ENCODE results near the gene FNBP1L.

FNBP1L gene

DNA sequence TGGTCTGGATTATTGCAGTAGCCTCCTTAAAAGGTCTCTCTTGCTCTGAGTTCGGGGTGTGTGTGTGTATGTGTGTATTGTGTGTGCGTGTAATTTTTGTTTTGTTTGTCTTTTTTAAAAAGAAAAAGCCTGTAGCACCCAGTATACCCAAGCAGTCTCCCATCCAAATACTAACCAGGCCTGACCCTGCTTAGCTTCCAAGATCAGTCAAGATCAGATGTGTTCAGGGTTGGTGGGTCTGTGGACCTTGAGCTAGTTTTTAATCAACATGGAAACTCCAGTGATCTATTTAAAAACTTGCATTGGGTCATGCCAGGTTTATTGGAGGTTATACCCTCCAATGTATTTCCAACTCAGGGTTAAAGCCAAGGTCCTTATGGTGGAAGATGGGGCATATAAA is 40.3 kb downstream of the FNBP1L start:
- DNase-seq (ENCODE audit: low read depth, low spot score): no peak

DNA sequence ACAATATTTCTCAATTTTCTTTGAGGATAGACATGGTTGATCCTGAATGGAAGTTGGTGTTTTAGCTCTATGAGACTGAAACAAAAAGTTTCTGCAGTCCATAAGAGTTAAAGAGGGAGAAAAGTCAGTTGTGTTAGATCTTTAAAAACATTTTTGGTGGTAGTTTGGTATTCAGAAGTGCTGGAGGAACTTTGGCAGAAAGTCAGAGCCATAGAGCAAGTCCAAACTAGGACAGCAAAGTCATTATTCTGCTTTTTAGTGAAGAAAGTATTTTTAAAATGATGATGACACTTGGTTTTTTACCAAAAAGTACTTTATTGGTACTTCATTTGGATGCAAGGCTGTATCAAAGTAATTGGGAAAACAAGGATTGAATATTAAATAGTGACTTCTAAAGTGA is 41.8 kb downstream of the FNBP1L start:
- DNase-seq (ENCODE audit: low read depth, low spot score): no peak

DNA sequence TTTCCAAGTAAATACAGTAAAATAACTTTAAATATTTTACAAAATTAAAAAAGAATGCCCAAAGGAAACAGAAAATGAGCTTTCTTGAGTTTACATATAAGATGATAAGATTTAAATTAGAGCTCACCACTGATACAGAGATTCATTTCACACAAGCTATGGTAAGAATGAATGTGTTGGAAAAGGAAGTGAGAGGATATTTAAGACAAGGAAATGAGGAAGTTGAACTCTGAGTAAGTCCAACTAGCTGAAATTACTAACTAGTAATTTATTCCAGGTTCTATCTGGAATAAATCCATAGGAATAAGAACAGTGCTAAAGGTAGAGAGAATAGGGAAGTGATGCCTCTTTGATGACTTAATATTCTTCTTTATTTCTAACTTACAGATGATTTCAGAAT is 42.4 kb downstream of the FNBP1L start:
- no peak for DNase-seq (ENCODE audit: low read depth, low spot score)

DNA sequence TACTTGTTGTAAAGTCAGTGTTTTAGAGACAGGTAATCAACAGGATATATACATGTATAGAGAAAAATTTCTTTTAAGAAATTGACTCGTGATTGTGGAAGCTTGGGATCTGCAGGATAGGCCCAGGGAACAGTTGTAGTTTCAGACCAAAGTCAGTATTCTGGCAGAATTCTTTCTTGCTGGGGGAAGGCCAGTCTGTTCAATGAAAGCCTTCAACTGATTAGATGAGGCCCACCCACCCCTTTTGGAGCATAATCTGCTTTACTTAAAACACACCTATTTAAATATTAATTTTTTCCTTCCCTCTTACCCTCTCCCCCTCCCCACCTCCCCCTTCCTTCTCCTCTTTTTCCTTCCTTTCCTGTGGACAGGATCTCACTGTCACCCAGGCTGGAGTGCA is 48.0 kb downstream of the FNBP1L start:
- DNase-seq (ENCODE audit: low read depth, low spot score): no peak

DNA sequence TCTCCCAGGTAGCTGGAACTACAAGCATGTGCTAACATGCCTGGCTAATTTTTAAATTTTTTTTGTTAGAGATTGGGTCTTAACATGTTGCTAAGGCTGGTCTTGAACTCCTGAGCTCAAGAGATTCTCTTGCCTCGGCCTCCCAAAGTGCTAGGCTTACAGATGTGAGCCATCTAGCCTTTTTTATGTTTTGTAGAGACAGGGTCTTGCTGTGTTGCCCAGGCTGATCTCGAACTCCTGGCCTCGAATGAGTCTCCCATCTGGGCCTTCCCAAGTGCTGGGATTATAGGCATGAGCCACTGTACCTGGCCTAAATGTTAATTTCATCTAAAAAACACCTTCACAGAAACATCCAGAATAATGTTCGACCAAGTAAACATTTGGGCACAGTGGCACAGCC is 48.6 kb downstream of the FNBP1L start:
- DNase-seq (ENCODE audit: low read depth, low spot score): no peak

DNA sequence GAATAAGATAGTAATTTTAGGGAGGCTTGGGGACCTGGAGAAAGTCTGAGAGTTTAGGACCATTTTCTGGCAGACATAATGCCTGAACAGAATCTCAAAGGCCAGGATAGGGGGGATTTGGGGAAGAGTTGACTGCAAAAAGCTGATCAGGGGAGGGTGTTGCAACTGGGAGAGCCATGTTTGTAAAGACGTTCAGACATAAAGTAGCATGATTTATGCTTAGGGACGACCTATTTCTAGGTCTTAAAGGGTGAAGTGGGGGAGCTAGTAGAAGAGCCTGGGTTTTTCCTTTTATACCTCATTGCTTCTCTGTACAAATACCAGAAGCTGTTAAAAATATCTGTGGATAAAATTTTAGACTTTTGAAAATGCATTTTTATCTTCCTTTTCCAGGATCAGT is 51.2 kb downstream of the FNBP1L start:
- no peak for DNase-seq (ENCODE audit: low read depth, low spot score)

DNA sequence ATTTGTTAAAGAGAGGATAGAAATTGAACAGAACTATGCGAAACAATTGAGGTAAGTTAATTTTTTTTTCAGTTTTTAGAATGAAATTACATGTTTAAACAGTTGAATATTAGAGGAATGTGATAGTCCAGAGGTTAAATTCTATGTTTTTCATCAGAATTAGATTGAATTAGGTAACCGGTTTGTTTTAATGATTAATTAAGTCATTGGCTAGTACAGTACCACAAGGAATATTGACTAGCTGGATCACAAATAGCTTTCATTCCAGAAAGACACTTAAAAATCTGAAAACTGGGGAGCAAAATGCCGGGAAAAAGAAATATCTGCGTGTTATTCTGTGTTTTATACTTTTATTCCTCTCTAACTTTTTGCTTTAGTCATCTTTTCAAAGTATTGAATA is 51.6 kb downstream of the FNBP1L start:
- DNase-seq (ENCODE audit: low read depth, low spot score): no peak

DNA sequence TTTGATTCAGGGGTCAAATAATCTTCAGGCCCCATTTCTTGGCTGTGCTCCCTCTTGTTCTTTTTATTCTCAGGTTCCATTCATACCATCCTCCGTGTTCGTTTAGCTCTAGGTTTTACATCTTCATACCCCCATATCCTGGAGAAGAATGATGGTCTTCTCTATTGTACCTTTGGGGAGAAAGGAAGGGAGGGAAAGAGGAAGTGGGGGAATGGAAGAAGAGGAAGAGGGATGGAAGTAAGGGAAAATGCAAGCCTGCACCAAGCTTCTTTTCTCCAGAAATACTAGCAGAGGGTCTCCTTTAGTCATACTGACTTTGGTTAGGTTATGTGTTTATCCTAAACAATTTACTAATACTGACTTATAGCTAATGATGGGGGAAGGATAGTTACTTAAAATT is 52.4 kb downstream of the FNBP1L start:
- no peak for DNase-seq (ENCODE audit: low read depth, low spot score)

DNA sequence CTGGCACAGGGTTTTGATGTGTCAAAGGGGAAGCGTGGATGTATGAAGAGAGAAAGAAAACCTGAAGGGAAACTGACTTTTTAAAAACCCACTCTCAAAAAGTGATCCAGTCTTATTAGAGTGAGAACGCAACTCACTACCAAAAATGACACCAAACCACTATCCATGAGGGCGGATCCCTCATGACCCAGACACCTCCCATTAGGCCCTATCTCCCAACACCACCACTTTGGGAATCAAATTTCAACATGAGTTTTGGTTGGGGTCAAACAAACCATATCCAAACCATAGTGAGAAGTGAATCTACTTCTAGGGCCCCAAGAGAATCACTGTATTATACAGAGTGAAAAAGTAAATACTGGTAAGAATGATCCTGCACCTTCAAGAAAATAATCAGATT is 53.5 kb downstream of the FNBP1L start:
- DNase-seq (ENCODE audit: low read depth, low spot score): no peak

DNA sequence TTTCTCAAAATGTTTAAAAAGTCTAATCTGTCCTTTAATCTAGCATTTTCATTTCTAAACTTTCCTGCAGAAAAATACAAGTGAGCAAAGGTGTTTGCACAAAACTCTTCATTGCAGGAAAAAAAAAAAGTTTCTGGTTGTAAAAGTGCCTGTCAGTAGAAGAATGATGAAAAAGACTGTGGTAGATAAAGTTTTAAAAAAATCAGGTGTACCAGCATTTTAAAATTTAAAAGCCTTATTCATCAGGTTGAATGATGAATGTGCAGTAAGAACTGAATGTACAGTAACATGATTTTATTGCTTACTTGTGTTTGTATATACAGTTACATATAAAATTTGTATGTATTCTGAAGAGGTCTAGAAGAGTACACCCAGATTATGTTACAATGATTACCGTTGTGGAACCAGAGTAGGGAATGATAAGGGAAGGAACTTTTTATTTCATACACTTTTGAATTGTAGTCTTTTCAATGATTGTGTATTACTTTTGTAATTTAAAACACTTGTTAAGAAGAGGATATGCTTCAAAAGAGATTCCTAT is 54.0 kb downstream of the FNBP1L start:
- DNase-seq (ENCODE audit: low read depth, low spot score): no peak

DNA sequence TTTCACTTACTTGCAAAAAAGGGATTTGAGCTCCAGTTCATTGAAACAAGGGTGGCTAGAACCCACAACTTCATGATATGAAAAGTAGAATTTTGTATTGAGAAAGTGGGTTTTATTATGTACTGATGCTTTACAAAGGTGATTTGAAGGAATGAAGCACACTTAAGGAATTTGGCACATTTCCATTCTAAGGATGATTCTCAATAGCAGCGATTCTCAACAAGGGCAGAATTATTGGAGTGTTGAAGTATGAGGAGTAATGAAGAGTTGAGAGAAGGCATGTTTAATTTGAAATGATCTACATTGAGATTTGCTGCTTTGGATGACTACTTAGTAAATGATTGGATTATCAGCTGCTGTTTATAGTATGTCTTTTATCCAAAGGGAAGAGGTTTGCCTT is 54.7 kb downstream of the FNBP1L start:
- DNase-seq (ENCODE audit: low read depth, low spot score): no peak

DNA sequence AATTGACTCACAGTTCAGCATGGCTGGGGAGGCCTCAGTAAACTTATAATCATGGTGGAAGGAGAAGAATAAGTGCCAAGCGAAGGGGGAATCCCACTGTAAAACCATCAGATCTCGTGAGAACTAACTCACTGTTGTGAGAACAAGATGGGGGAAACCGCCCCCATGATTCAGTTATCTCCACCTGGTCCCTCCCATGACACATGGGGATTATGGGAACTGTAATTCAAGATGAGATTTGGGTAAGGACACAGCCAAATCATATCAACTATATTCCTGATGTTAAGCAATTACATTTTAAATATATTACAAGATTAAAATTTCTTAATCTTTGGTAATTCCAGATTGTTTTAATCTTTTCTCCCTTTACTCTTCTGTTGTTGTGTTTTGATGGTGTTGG is 55.2 kb downstream of the FNBP1L start:
- no peak for DNase-seq (ENCODE audit: low read depth, low spot score)

DNA sequence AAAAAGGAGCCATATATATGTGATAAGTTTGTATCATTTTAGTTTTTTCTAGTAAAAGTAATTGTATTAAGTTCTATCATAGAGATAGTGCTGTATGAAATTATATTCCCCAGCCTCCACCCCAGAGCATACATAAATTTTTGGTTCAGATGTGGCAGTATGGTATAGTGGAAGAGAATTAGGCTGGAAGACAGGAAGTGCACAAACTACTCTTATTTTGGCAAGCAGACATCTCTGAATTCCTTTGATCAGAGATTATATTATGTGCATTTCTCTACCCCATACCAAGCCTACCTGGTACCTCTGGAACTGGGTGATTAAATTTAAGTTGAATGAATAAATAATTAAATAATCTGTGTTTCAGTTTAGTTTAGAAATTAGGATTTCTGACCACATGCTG is 55.9 kb downstream of the FNBP1L start:
- DNase-seq (ENCODE audit: low read depth, low spot score): no peak

DNA sequence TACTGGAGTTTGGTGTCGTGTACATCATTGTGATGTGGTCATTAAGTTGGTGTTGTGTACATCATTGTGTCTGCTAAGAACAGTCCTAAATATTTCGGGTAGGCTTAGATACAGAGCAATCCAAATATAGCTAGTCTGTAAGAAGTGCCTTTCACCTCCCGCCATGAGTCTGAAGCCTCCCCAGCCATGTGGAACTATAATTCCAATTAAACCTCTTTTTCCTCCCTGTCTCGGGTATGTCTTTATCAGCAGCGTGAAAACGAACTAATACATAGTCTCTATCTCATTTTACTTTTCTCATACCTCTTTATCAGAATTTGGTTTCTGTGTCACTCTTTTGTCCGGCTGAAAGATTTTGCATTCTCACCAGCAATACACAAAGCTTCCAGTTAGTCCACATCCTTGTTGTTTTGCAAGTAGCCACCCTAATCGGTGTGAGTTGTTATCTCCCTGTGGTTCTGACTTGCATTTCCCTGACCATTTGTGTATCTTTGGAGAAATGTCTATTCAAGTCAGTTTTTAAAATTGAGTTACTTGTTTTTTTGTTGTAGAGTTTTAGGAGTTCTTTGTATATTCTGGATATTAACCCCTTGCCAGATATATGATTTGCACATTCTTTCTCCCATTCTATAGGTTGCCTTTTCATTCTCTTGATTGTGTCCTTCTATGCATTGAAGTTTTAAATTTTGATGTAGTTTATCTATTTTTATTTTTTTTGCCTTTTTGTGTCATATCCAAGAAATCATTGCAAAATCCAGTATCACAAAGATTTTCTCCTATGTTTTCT is 56.5 kb downstream of the FNBP1L start:
- no peak for DNase-seq (ENCODE audit: low read depth, low spot score)

DNA sequence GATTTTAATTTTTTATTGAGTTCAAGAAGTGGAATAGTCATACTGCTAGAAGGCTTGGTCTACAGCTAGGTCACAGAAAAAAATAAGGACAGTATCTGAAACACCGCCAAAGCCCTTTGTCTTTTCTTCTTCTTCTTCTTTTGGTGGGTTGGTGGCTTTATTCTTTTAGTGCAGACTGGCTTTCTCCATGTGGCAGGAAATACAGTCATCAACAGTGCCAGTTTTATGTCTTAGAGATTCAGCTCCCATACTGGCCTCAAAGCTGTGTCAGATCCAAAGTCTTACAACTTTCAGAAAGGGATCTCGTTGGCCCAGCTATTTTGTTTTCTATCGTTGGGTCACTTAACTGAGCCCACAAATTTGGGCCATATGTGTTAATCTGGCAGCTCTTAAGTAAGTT is 58.2 kb downstream of the FNBP1L start:
- DNase-seq (ENCODE audit: low read depth, low spot score): no peak

DNA sequence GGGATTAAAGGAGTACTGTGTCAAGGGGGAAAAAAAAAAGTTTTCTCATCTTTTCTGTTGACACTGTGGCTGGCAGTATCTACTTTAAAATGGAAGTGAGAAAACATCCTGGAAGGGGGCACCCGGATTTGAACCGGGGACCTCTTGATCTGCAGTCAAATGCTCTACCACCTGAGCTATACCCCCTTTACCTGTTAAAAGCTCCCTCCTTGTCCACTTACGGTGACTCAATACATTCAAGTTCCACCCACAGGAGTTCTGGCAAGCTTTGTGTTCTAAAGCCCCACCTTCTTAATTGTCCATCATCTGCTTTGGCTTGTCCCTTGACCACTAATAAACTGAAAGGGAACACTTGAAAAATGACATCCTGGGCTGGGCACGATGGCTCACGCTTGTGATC is 68.2 kb downstream of the FNBP1L start:
- DNase-seq (ENCODE audit: low read depth, low spot score): no peak

DNA sequence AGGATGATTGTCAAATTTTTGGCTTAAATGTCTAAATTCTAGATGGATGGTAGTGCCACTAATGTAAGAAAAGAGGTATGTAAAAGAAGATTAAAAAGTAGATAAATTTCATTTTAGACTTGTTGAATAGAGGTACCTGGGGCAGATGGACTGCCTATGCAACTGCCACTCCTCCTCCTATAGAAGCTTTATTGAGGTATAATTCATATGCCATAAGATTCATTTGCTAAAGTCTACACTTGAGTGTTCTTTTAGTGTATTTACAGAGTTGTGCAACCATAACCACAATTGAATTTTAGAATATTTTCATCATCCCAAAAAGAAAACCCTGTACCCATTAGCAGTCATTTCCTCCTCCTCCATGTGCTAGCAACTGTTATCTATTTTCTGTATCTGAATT is 70.6 kb downstream of the FNBP1L start:
- DNase-seq (ENCODE audit: low read depth, low spot score): no peak

DNA sequence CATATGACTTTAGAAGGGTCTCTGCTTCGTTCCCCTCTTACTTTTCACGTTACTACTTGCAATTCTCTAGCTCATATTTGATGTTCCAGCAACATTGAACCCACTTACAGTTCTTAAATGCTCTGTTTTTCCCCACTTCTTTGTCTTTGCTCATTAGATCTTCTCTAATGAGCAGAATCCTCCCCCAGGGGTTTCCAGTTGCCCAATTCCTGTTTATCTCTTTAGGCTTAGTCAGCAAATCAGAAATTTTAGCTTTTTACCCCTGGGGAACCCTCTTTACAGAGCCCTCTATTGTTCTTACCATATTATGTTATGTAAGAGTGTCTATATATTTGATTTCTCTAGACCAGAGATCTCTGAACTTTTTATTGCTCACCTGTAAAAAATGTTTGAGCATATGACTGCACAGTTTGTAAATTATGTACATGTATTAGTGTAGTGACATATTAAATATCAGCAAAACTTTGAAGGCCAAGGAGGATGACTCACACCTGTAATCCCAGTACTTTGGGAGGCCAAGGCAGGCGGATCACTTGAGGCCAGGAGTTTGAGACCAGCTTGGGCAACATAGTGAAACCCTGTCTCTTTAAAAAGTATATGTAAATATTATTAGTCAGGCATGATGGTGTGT is 71.4 kb downstream of the FNBP1L start:
- no peak for DNase-seq (ENCODE audit: low read depth, low spot score)

DNA sequence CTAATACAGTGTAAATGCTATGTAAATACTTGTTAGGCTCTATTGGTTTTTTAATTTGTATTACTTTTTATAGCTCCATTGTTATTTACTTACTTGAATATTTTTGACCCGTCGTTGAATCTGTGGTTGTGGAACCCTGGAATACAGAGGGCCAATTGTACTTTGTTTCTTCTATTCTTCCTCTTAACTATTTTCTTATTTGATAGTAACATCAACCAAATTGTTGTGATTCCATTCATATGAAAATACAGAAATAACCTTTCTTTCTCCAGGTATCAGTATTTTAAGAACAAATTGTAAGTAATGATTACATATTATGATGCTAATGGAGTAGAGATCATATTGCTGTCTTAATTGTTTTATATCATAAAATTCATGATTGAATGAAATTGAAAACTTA is 73.7 kb downstream of the FNBP1L start:
- DNase-seq (ENCODE audit: low read depth, low spot score): no peak

DNA sequence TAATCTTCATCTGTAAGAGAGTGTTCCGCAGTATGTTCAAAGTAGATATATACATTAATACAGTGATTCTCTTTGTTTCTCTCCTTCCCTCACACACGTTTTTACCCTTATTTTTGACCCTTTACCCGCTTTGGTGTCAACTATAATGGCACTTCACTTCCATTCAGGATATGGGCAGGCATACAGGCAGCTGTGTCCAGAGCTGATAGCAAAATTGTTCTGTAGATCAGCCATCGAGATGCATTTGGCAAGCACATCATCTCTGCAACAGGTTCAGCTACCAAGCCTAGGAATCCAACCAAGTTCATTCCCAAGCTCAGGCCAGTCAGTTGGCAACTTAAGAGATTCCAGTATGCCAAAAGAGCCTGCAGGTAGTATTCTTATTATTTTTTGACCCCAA is 74.8 kb downstream of the FNBP1L start:
- no peak for DNase-seq (ENCODE audit: low read depth, low spot score)

DNA sequence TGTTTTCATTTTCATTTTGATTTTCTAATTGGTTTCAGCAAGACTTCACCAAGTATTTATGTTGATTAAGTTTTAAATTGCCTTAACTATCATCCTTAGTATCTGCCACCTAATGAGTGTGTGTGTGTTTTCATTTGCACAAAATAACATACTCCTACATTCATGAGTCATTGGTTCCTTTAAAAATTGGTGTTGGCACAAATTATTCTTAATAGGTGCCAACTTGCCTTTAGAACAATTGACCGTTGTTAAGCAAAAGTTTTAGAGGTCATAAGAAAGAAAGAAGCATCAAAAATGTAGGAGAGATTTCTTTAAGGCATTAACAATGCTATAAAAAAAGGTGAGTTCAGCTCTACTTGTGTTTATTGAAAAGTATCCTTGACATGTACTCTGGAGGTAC is 77.5 kb downstream of the FNBP1L start:
- no peak for DNase-seq (ENCODE audit: low read depth, low spot score)

DNA sequence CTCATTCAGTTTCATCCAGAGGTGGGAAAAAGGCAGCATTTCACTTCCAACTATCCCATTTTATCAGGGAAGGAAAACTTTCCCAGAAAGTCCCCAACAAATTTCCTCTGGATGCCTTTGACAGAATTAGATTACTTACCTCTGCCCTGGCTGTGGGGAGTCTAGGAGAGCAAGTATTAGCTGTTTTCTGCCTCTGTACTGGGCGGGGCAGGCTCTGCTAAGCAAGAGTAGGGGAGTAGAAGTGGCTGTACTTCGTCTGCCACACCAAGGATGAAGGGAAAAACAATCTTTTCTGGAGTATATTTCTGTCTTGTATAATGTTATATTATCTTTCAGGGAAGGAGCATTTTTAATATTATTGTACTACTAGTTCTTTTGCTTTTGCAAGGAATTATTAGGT is 78.5 kb downstream of the FNBP1L start:
- no peak for DNase-seq (ENCODE audit: low read depth, low spot score)

DNA sequence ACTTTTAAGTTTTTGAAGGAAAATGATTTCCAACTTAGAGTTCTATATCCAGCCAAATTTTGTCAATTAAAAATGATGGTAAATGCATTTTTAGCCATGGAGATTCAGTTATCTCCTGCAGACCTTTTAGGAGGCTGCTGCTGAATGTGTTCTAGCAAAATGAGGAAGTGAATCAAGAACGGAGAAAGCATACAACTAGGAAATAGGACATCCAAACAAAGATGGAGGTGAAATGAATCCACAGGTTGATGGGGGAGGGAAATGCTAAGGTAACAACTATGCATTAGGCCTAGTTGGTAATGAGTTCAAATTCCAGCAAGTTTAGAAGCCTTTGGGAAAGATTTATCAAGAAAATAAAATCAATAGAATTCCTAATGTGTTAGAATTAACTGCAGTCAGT is 80.5 kb downstream of the FNBP1L start:
- DNase-seq (ENCODE audit: low read depth, low spot score): no peak
